Measurements from ENCODE around the gene GRWD1.

The GRWD1 gene

DNA sequence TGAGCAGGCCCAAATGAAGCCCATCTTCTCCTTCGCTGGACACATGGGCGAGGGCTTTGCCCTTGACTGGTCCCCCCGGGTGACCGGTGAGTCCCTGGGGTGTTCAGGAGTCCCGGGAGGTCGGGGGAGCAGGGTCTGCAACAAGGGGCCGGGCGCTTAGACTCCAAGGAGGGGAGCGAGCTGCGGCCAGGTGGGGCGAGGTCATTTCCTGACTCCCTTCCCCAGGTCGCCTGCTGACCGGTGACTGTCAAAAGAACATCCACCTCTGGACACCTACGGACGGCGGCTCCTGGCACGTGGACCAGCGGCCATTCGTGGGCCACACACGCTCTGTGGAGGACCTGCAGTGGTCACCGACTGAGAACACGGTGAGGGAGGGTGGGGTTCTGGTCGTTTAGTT, 4.7 kb downstream of the GRWD1 start:
- no peak overlapping the region for H3K4me3 ChIP-seq (ENCODE audit: low read length)
- TF ChIP-seq, protein P1, sequence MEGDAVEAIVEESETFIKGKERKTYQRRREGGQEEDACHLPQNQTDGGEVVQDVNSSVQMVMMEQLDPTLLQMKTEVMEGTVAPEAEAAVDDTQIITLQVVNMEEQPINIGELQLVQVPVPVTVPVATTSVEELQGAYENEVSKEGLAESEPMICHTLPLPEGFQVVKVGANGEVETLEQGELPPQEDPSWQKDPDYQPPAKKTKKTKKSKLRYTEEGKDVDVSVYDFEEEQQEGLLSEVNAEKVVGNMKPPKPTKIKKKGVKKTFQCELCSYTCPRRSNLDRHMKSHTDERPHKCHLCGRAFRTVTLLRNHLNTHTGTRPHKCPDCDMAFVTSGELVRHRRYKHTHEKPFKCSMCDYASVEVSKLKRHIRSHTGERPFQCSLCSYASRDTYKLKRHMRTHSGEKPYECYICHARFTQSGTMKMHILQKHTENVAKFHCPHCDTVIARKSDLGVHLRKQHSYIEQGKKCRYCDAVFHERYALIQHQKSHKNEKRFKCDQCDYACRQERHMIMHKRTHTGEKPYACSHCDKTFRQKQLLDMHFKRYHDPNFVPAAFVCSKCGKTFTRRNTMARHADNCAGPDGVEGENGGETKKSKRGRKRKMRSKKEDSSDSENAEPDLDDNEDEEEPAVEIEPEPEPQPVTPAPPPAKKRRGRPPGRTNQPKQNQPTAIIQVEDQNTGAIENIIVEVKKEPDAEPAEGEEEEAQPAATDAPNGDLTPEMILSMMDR (conservative IDR thresholded peaks at IDR 0.05; ENCODE audit: low read length), result no peak
- no peak for DNase-seq (ENCODE audit: low read depth)

DNA sequence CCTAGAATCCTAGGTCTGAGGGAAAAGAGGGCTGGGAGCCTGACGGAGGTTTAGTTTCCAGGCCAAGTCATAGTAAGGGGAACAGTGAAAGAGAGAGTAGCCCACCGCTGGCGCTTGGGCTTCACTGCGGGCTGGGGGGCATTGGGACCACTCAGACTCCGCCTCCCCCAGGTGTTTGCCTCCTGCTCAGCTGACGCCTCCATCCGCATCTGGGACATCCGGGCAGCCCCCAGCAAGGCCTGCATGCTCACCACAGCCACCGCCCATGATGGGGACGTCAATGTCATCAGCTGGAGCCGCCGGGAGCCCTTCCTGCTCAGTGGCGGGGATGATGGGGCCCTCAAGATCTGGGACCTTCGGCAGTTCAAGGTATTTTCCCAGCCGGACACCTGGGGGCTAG, 5.1 kb downstream of the GRWD1 start:
- TF ChIP-seq, protein P1 (conservative IDR thresholded peaks at IDR 0.05; ENCODE audit: low read length), result no peak
- no peak for DNase-seq (ENCODE audit: low read depth)

DNA sequence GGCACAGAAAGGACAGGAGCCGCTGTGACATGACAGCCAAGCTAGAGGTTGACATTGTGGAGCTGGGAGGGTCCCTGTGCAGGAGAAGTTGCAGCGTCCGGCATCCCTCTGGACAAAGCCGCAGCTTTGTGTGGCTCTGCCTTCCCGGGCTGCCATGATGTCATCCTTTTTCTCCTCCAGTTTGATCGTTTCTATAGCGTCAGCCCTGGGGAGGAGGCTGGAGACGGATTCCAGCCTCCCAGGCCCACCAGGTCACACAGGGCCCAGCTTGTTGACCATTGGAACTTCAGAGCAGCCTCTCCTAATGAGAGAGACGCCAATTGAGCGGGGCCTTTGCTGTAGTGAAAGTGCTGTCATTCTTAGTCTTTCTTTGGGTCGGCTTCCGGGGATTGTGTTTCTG, 5.8 kb downstream of the GRWD1 start:
- TF ChIP-seq, protein P1 (conservative IDR thresholded peaks at IDR 0.05; ENCODE audit: low read length), result no peak
- no peak for DNase-seq (ENCODE audit: low read depth)
- H3K4me3 ChIP-seq (ENCODE audit: low read length), result no peak overlapping the region

More for the DNA sequence above, 5.1 kb downstream of the GRWD1 start:
- no peak overlapping the region for H3K4me3 ChIP-seq (ENCODE audit: low read length)

DNA sequence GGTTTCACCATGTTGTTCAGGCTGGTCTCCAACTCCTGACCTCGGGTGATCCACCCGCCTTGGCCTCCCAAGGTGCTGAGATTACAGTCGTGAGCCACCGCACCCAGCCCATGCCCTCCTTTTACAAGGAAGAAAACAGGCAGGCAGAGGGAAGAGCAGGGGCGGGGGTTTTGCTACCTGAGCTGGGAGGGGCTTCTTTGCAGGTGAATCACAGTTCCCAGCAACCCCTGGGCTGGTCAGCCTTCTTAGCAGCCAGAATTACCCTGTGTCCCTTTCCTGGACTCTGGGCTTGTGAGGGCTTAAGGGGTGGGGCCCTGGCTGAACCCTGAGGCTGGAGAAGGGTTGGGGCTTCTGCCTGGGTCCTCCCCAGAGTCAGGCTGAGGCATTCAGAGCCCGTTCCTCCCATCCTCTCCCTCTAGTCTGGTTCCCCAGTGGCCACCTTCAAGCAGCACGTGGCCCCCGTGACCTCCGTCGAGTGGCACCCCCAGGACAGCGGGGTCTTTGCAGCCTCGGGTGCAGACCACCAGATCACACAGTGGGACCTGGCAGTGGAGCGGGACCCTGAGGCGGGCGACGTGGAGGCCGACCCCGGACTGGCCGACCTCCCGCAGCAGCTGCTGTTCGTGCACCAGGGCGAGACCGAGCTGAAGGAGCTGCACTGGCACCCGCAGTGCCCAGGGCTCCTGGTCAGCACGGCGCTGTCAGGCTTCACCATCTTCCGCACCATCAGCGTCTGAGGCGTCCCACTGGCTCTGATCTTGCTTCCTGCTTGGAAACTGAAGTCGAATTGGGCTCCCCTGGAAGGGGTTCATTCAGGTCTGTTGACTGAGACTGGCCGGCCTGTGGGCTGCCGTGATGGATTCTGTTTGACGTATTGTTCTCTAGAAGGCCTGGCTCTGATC, 6.8 kb downstream of the GRWD1 start:
- no peak for DNase-seq (ENCODE audit: low read depth)
- TF ChIP-seq, protein P1 (conservative IDR thresholded peaks at IDR 0.05; ENCODE audit: low read length), result no peak
- H3K4me3 ChIP-seq (ENCODE audit: low read length), result no peak overlapping the region

DNA sequence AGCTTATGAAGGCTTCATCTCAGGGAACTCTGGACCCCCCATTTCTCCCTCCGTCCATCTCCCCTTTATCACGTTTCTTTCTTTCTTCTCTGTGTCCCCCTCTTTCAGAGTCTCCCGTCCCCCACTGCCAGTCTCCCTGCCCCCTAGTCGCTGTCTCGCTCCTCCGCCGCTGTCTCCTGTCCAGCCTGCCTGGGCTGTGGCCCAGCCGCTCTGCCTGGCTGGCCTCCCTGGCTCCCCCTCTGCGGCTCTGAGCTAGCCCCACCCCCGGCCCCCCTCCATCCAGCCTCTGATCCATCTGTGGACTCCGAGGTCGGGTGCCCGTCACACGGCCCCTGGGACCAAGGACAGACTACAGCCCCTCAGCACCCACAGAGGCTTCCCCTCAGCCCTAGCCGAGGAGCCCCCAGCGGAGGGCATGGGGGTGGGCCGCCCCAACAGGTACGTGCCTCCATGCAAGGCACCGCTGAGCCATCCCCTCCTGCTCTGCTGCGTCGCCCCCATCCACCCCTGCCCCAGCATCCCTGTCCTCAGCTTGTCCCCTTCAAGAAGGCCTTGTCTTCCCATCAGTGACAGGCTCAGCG, 8.5 kb downstream of the GRWD1 start:
- DNase-seq (ENCODE audit: low read depth), result no peak
- H3K4me3 ChIP-seq (ENCODE audit: low read length), result no peak overlapping the region
- TF ChIP-seq, protein P1 (conservative IDR thresholded peaks at IDR 0.05; ENCODE audit: low read length), result no peak

DNA sequence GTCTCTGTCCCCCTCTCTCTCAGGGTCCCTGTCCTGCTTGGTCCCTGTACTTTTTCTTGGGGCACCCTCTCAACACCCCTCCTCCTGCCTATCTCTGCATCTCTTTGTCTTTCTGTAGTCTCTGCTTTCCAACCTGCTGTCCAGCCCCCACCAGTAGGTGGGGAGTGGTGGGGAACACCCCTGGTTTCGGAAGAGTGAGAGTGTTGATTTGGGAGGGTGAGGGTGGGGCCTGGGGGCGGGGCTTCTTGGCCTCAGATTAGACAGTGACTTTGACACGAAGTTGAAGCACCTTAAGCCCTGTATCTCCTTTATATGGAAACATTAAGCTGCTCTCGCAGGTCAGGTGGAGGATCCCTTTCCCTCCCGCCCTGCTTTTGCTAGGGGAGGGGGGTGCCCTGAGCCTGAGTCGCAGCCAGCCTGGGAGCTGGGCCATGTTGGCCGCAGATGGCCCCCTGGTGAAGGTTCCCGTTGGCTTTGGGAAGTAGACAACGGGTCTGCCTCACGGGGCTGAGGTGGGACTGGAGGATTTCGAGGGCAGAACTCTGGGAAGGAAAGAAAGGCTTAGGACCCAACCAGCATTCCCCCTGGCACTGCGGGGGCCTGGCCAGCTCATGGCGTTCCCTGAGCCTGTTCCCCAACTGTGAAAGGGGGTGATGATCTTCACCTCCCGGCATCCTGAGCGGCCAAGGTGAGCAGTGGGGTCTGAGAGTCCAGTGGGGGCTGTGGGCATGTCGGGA, 9.6 kb downstream of the GRWD1 start, which contains the start of gene KCNJ14:
Gene KCNJ14 (plus strand): TSS at position 404 of the 737 bp plus-strand sequence. CDS start 6,151 bp downstream, outside the sequence.
- DNase-seq (ENCODE audit: low read depth), result no peak
- no peak within 1 kb of the TSS for H3K4me3 ChIP-seq (ENCODE audit: low read length)
- TF ChIP-seq, protein P1 (conservative IDR thresholded peaks at IDR 0.05; ENCODE audit: low read length), result no peak
